Measurements from ENCODE around the gene CREB3L2.

GRCh38 chr7:137834552-137834951 is 167.3 kb downstream of the CREB3L2 start:
- TF ChIP-seq CTCF (conservative IDR thresholded peaks at IDR 0.05) (no peak), EZH2 (IDR thresholded peaks at IDR 0.05; ENCODE audit: low read depth) (no peak)

Measured in PC-9 (cell line).